ENCODE results near the gene ZNF697. TPM values are rescaled to one million over a fixed set of nuclear protein-coding genes. Genes with fewer than 3 reads are reported as not detected.

ZNF697 gene
- total and polyA plus RNA-seq, 10 of the 15 experiments (the other 5 are each of a cell fraction or from before 2014, with no cell fraction given) = 0.48 to 5.9 (median 3.0) TPM

GRCh38 chr1:119653135-119653838 is 5.2 kb upstream of the ZNF697 start:
- TF ChIP-seq NR2C2 (IDR thresholded peaks at IDR 0.05; ENCODE audit: borderline replicate concordance, control insufficient read depth, insufficient read length, low read depth) (no peak), BHLHE40 (IDR thresholded peaks at IDR 0.05; ENCODE audit: borderline replicate concordance in 1 of 2, low read depth in 2 of 2, low read length in 1 of 2) (no peak)
- in situ Hi-C loops (cut with MboI) (no loop called here), intact Hi-C loops (cut with micrococcal nuclease; ENCODE audit: unreplicated experiment) (no loop called here)
- ChIA-PET SMC1A (ENCODE audit: uncharacterized antibody, unreplicated experiment) (interaction anchor here (1.4 to 14.4 kb wide), 4 partner anchors 8 to 36 kb away, joined by 3 to 163 read pairs (median 9); no protein-coding TSS in a partner anchor), CTCF (interaction anchor here (0.6 to 10.7 kb wide), 6 partner anchors 9 to 41 kb away, joined by 3 to 87 read pairs (median 4); no protein-coding TSS in a partner anchor), POLR2A (interaction anchor here (0.5 to 0.7 kb wide), 2 partner anchors 9 to 10 kb away, joined by 3 read pairs; no protein-coding TSS in a partner anchor), RAD21 (ENCODE audit: unreplicated experiment) (interaction anchor here (0.9 to 2.3 kb wide), 2 partner anchors 9 to 38 kb away, joined by 3 to 8 read pairs; no protein-coding TSS in a partner anchor)
- WGBS (ENCODE audit: insufficient coverage, insufficient replicate concordance, low lambda C conversion rate, missing lambda C conversion rate) = 59% methylated on average over 4 of the region's 4 CpGs
- no TSS peak for BruUV-seq (replicated peaks)
- Histone ChIP-seq H3K79me2 (ENCODE audit: control insufficient read depth, insufficient read depth, low read length) (no peaks in the 10 kb centered on the region), H3K27ac (ENCODE audit: control insufficient read depth, insufficient read depth) (no peak overlapping the region), H3K4me3 (no peak overlapping the region), H4K20me1 (ENCODE audit: control insufficient read depth, insufficient read depth) (no peaks in the 10 kb centered on the region), H3K9ac (ENCODE audit: control insufficient read depth, insufficient read depth, low read length) (no peak overlapping the region), H3K9me3 (replicated peaks; ENCODE audit: control insufficient read depth, insufficient read depth, low read length) (no peaks in the 10 kb centered on the region), H3K4me1 (ENCODE audit: control insufficient read depth, insufficient read depth, low read length) (peaks cover 8% of the 10 kb centered on the region), H3K27me3 (replicated peaks in 1 of 2; ENCODE audit: control insufficient read depth in 2 of 2, insufficient read depth in 2 of 2, low read length in 1 of 2) (no peaks in the 10 kb centered on the region), H3K4me2 (ENCODE audit: control insufficient read depth, insufficient read depth) (no peak overlapping the region), H2AFZ (ENCODE audit: control insufficient read depth, low read depth, low read length) (no peak overlapping the region), H3K36me3 (ENCODE audit: control insufficient read depth in 2 of 2, insufficient read depth in 2 of 2, low read length in 1 of 2) (no peaks in the 10 kb centered on the region)
- no peak for FAIRE-seq
- no peak for ATAC-seq
- DNase-seq (ENCODE audit: low read depth, low spot score) = no peak

GRCh38 chr1:119652587-119652986 is 4.5 kb upstream of the ZNF697 start:
- in situ Hi-C loops (cut with MboI) = no loop called here
- WGBS (ENCODE audit: insufficient coverage, insufficient replicate concordance, low lambda C conversion rate, missing lambda C conversion rate) = 53% methylated on average over 4 of the region's 4 CpGs

More at GRCh38 chr1:119652587-119652986, 4.5 kb upstream of the ZNF697 start:
- FAIRE-seq = no peak
- POLR2A ChIA-PET = no interaction called here
- no peak overlapping the region for H3K27ac ChIP-seq (ENCODE audit: control insufficient read depth, insufficient read depth)
- BruUV-seq (replicated peaks) = no TSS peak
- H2AFZ ChIP-seq (ENCODE audit: control insufficient read depth, low read depth, low read length) = no peak overlapping the region
- RAD21 ChIA-PET (ENCODE audit: unreplicated experiment) = no interaction called here
- H3K79me2 ChIP-seq (ENCODE audit: control insufficient read depth, insufficient read depth, low read length) = no peaks in the 10 kb centered on the region
- H3K9ac ChIP-seq (ENCODE audit: control insufficient read depth, insufficient read depth, low read length) = no peak overlapping the region
- H3K9me3 ChIP-seq (replicated peaks; ENCODE audit: control insufficient read depth, insufficient read depth, low read length) = no peaks in the 10 kb centered on the region
- no peaks in the 10 kb centered on the region for H4K20me1 ChIP-seq (ENCODE audit: control insufficient read depth, insufficient read depth)
- peaks cover 8% of the 10 kb centered on the region for H3K4me1 ChIP-seq (ENCODE audit: control insufficient read depth, insufficient read depth, low read length)
- ATAC-seq = no peak
- CTCF ChIA-PET = interaction anchor here (1.3 to 10.7 kb wide), 3 partner anchors 9 to 37 kb away, joined by 4 to 87 read pairs (median 15); no protein-coding TSS in a partner anchor
- DNase-seq (ENCODE audit: low read depth, low spot score) = no peak
- H3K4me2 ChIP-seq (ENCODE audit: control insufficient read depth, insufficient read depth) = no peak overlapping the region
- TF ChIP-seq TBL1XR1 (IDR thresholded peaks at IDR 0.05; ENCODE audit: low read depth, low read length) (no peak), HCFC1 (IDR thresholded peaks at IDR 0.05; ENCODE audit: low read length) (no peak), TAF1 (IDR thresholded peaks at IDR 0.05; ENCODE audit: borderline replicate concordance, low read depth, low read length) (no peak), MYC (IDR thresholded peaks at IDR 0.05; ENCODE audit: insufficient read depth, insufficient read length, insufficient replicate concordance, low read length, severe bottlenecking) (no peak), YBX1 (IDR thresholded peaks at IDR 0.05) (no peak), NFYA (IDR thresholded peaks at IDR 0.05; ENCODE audit: borderline replicate concordance, low read depth, low read length) (no peak), FOXM1 (IDR thresholded peaks at IDR 0.05; ENCODE audit: low read depth, low read length) (no peak), PAX8 (IDR thresholded peaks at IDR 0.05) (no peak), HDAC2 (IDR thresholded peaks at IDR 0.05) (no peak)
- TF ChIP-seq, protein P1, sequence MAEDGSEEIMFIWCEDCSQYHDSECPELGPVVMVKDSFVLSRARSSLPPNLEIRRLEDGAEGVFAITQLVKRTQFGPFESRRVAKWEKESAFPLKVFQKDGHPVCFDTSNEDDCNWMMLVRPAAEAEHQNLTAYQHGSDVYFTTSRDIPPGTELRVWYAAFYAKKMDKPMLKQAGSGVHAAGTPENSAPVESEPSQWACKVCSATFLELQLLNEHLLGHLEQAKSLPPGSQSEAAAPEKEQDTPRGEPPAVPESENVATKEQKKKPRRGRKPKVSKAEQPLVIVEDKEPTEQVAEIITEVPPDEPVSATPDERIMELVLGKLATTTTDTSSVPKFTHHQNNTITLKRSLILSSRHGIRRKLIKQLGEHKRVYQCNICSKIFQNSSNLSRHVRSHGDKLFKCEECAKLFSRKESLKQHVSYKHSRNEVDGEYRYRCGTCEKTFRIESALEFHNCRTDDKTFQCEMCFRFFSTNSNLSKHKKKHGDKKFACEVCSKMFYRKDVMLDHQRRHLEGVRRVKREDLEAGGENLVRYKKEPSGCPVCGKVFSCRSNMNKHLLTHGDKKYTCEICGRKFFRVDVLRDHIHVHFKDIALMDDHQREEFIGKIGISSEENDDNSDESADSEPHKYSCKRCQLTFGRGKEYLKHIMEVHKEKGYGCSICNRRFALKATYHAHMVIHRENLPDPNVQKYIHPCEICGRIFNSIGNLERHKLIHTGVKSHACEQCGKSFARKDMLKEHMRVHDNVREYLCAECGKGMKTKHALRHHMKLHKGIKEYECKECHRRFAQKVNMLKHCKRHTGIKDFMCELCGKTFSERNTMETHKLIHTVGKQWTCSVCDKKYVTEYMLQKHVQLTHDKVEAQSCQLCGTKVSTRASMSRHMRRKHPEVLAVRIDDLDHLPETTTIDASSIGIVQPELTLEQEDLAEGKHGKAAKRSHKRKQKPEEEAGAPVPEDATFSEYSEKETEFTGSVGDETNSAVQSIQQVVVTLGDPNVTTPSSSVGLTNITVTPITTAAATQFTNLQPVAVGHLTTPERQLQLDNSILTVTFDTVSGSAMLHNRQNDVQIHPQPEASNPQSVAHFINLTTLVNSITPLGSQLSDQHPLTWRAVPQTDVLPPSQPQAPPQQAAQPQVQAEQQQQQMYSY (CRISPR knock-in tag; IDR thresholded peaks at IDR 0.05) = no peak
- no peaks in the 10 kb centered on the region for H3K27me3 ChIP-seq (replicated peaks in 1 of 2; ENCODE audit: control insufficient read depth in 2 of 2, insufficient read depth in 2 of 2, low read length in 1 of 2)
- SMC1A ChIA-PET (ENCODE audit: uncharacterized antibody, unreplicated experiment) = interaction anchor here (14.4 kb wide), 1 partner anchor 9 kb away, joined by 163 read pairs; no protein-coding TSS in a partner anchor
- H3K36me3 ChIP-seq (ENCODE audit: control insufficient read depth in 2 of 2, insufficient read depth in 2 of 2, low read length in 1 of 2) = no peaks in the 10 kb centered on the region
- H3K4me3 ChIP-seq = no peak overlapping the region
- intact Hi-C loops (cut with micrococcal nuclease; ENCODE audit: unreplicated experiment) = no loop called here

All from GM12878 (cell line).